HepG2 (cell line): ENCODE measurements around the gene ASB16. TPM values are rescaled to one million over a fixed set of nuclear protein-coding genes. Genes with fewer than 3 reads are reported as not detected.

ENCODE experiments used
- ARNT2 ChIP-seq: sonication (generic); formaldehyde crosslinking; IDR thresholded peaks from 2 replicates; pipeline ENCODE4 v1.8.0; 2022; ENCODE audit warnings: mild to moderate bottlenecking, low read depth, missing genetic modification reagents, moderate library complexity
- CEBPG ChIP-seq: IDR thresholded peaks from 2 replicates; pipeline ENCODE4 v1.6.1; 2016
- FOXJ3 ChIP-seq: sonication (generic); formaldehyde crosslinking; IDR thresholded peaks from 2 replicates; pipeline ENCODE4 v1.4.0; 2020; ENCODE audit warnings: missing genetic modification reagents, mild to moderate bottlenecking, borderline replicate concordance
- FOXK2 ChIP-seq: fragments of 450-650 bp; IDR thresholded peaks from 2 replicates; pipeline ENCODE4 v1.6.1; 2016
- GTF3A ChIP-seq: sonication (generic); formaldehyde crosslinking; conservative IDR thresholded peaks from 2 replicates; pipeline ENCODE4 v1.4.0; 2020; ENCODE audit warnings: mild to moderate bottlenecking, missing genetic modification reagents
- JDP2 ChIP-seq: sonication (generic); formaldehyde crosslinking; IDR thresholded peaks from 2 replicates; pipeline ENCODE4 v1.8.1; 2022; ENCODE audit warnings: missing genetic modification reagents, borderline replicate concordance
- KDM1A ChIP-seq: IDR thresholded peaks from 2 replicates; pipeline ENCODE4 v1.6.1; 2016; ENCODE audit warnings: missing compliant biosample characterization
- KLF12 ChIP-seq: sonication (generic); formaldehyde crosslinking; IDR thresholded peaks from 2 replicates; pipeline ENCODE4 v1.4.0; 2020; ENCODE audit warnings: missing genetic modification reagents, borderline replicate concordance
- NCOA5 ChIP-seq: sonication (generic); formaldehyde crosslinking; IDR thresholded peaks from 2 replicates; pipeline ENCODE4 v1.4.0; 2020; ENCODE audit warnings: missing genetic modification reagents
- PLRG1 ChIP-seq: fragments of 450-650 bp; conservative IDR thresholded peaks from 2 replicates; pipeline ENCODE4 v1.6.1; 2016
- SIN3B ChIP-seq: fragments of 150-350 bp; IDR thresholded peaks from 2 replicates; pipeline ENCODE4 v1.6.1; 2014; ENCODE audit warnings: low read length
- SKI ChIP-seq: fragments of 450-650 bp; IDR thresholded peaks from one replicate; pipeline ENCODE4 v1.6.1; 2018; ENCODE audit warnings: mild to moderate bottlenecking; ENCODE audit not compliant: partially characterized antibody
- STAT5B ChIP-seq: sonication (generic); formaldehyde crosslinking; IDR thresholded peaks from 2 replicates; pipeline ENCODE4 v1.4.0; 2020; ENCODE audit warnings: missing genetic modification reagents
- TEAD3 ChIP-seq: optimal IDR thresholded peaks from 2 replicates; pipeline ENCODE3; 2016; ENCODE audit warnings: borderline replicate concordance
- ZBTB7B ChIP-seq: sonication (generic); formaldehyde crosslinking; IDR thresholded peaks from 2 replicates; pipeline ENCODE4 v1.4.0; 2020; ENCODE audit warnings: missing genetic modification reagents
- ZNF138 ChIP-seq: sonication (generic); formaldehyde crosslinking; IDR thresholded peaks from 2 replicates; pipeline ENCODE4 v1.5.0; 2020; ENCODE audit warnings: mild to moderate bottlenecking, low read depth, missing genetic modification reagents
- ZNF205 ChIP-seq: IDR thresholded peaks from 2 replicates; pipeline ENCODE4 v1.6.1; 2018; ENCODE audit warnings: missing biosample characterization, missing genetic modification reagents
- ZNF530 ChIP-seq: sonication (generic); formaldehyde crosslinking; IDR thresholded peaks from 2 replicates; pipeline ENCODE4 v1.5.0; 2020; ENCODE audit warnings: low read depth, mild to moderate bottlenecking, missing genetic modification reagents
- ZNF629 ChIP-seq: sonication (generic); formaldehyde crosslinking; conservative IDR thresholded peaks from 2 replicates; pipeline ENCODE4 v1.5.0; 2020; ENCODE audit warnings: missing genetic modification reagents
- ZNF792 ChIP-seq: IDR thresholded peaks from 2 replicates; pipeline ENCODE4 v1.6.1; 2016
- ZNF83 ChIP-seq: sonication (generic); formaldehyde crosslinking; IDR thresholded peaks from 2 replicates; pipeline ENCODE4 v1.4.0; 2020; ENCODE audit warnings: missing genetic modification reagents, mild to moderate bottlenecking, borderline replicate concordance
- polyA plus RNA-seq, 8 experiments: library from polyadenylated mRNA; depleted of rRNA in 3 of 8; stranded (reverse) in 7 of 8; unstranded in 1 of 8; fragments of >200 nt; fragmentation: Illumina TruSeq in 4 of 8; extraction: Trizol in 4 of 8; gene quantifications; 2 replicates each; pipeline versions ENCODE4 v1.2.1 to v1.2.3, GENCODE V29; 2011 to 2016; ENCODE audit warnings: low read depth in 4 of 8, missing spikeins in 1 of 8, mixed read lengths in 1 of 8; ENCODE audit not compliant: insufficient read depth in 1 of 8
- total RNA-seq, 5 experiments: library from RNA; depleted of rRNA; stranded (reverse); fragments of >200 nt; fragmentation: Illumina TruSeq; extraction: Trizol; gene quantifications; 2 replicates each; pipeline ENCODE4 v1.2.3, GENCODE V29; 2016; ENCODE audit warnings: low read depth in 1 of 5
- TF ChIP-seq, protein P1 (sequence below): sonication (generic); formaldehyde crosslinking; IDR thresholded peaks from 2 replicates; pipeline ENCODE4 v1.4.0; 2020; ENCODE audit warnings: mild to moderate bottlenecking, missing genetic modification reagents, borderline replicate concordance
- TF ChIP-seq, protein P2 (sequence below): sonication (generic); formaldehyde crosslinking; IDR thresholded peaks from 2 replicates; pipeline ENCODE4 v1.4.0; 2020; ENCODE audit warnings: missing genetic modification reagents; ENCODE audit errors: not compliant biosample characterization
- TF ChIP-seq, protein P3 (sequence below), 2 experiments: sonication (generic) in 1 of 2; formaldehyde crosslinking in 1 of 2; IDR thresholded peaks; 2 replicates each; pipeline versions ENCODE4 v1.4.0 to v1.6.1; 2018 to 2020; ENCODE audit warnings: missing genetic modification reagents in 2 of 2, borderline replicate concordance in 1 of 2, low read depth in 1 of 2, mild to moderate bottlenecking in 1 of 2, missing biosample characterization in 1 of 2
- TF ChIP-seq, protein P4 (sequence below): sonication (generic); formaldehyde crosslinking; IDR thresholded peaks from 2 replicates; pipeline ENCODE4 v1.4.0; 2020; ENCODE audit warnings: missing genetic modification reagents
- TF ChIP-seq, protein P5 (sequence below): sonication (generic); IDR thresholded peaks from 2 replicates; pipeline ENCODE4 v1.6.1; 2016; ENCODE audit warnings: low read depth, borderline replicate concordance

The ASB16 gene
- total and polyA plus RNA-seq, 2 of the 13 experiments (the other 11 are each of a cell fraction or from before 2014, with no cell fraction given) = 0.07 TPM; not detected in 1

DNA sequence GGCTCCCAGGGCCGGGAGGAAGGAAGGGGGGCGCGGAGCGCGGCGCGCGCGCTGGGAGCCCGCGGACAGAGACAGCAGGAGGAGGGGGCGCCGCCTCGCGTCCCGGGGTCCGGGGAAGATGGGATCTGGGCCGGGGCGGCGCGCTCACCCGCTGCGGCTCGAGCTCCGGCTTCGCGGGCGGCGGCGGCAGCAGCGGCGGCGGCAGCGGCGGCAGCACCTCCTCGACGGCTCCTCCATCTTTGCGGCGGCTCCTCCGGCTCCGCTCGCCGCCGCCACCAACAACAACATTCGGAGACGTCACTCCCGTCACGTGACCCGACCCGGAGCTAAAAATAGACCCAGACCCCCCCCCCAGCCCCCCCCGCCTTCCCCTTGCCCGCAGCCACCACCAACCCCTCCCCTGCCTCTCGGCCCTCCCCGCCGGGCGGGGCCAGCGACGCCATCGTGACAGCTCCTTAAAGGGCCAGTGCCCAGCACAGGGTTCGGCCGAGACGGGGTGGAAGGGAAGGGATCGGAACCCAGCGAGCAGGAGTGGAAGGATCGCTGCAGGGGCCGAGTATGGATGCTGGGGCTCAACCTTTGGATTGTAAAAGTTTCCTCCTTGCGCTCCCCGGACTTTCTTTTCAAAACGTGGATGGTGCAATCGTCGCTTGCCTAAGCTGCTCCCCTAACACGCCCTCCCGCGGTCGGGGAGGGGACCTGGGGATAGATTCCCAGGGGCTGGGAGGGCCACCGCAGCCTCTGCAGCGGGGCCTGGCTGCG, 47.0 kb upstream of the ASB16 start, which contains the start of gene HDAC5 (continued):
- TF ChIP-seq, protein P1, sequence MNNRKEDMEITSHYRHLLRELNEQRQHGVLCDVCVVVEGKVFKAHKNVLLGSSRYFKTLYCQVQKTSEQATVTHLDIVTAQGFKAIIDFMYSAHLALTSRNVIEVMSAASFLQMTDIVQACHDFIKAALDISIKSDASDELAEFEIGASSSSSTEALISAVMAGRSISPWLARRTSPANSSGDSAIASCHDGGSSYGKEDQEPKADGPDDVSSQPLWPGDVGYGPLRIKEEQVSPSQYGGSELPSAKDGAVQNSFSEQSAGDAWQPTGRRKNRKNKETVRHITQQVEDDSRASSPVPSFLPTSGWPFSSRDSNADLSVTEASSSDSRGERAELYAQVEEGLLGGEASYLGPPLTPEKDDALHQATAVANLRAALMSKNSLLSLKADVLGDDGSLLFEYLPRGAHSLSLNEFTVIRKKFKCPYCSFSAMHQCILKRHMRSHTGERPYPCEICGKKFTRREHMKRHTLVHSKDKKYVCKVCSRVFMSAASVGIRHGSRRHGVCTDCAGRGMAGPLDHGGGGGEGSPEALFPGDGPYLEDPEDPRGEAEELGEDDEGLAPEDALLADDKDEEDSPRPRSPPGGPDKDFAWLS (CRISPR knock-in tag) = no peak
- TF ChIP-seq NCOA5 (CRISPR knock-in tag) (no peak), TEAD3 (CRISPR knock-in tag) (peak; percentile 64), ZNF205 (CRISPR knock-in tag) (no peak), KDM1A (CRISPR knock-in tag) (peak; percentile 74), SKI (peak; percentile 64), ZNF629 (no peak; the same call in 1 of the 2 replicates), KLF12 (CRISPR knock-in tag) (no peak; the same call in 1 of the 2 replicates), ZNF83 (CRISPR knock-in tag) (no peak), JDP2 (no peak), GTF3A (CRISPR knock-in tag) (peak; percentile 73; the same call in 1 of the 2 replicates), ZNF530 (CRISPR knock-in tag) (no peak), ARNT2 (CRISPR knock-in tag) (no peak), ZBTB7B (CRISPR knock-in tag) (peak; percentile 69; the same call in 1 of the 2 replicates), CEBPG (CRISPR knock-in tag) (peak; percentile 96), ZNF792 (CRISPR knock-in tag) (peak; percentile 49; the same call in 1 of the 2 replicates), SIN3B (0 out of 2 replicates have a peak, but pooled peaks have one; percentile 15), FOXK2 (no peak), PLRG1 (no peak), FOXJ3 (CRISPR knock-in tag) (peak; percentile 46), ZNF138 (CRISPR knock-in tag) (0 out of 2 replicates have a peak, but pooled peaks have one; percentile 59), STAT5B (CRISPR knock-in tag) (no peak)
- TF ChIP-seq, protein P2, sequence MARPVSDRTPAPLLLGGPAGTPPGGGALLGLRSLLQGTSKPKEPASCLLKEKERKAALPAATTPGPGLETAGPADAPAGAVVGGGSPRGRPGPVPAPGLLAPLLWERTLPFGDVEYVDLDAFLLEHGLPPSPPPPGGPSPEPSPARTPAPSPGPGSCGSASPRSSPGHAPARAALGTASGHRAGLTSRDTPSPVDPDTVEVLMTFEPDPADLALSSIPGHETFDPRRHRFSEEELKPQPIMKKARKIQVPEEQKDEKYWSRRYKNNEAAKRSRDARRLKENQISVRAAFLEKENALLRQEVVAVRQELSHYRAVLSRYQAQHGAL (CRISPR knock-in tag) = no peak
- TF ChIP-seq, protein P3, sequence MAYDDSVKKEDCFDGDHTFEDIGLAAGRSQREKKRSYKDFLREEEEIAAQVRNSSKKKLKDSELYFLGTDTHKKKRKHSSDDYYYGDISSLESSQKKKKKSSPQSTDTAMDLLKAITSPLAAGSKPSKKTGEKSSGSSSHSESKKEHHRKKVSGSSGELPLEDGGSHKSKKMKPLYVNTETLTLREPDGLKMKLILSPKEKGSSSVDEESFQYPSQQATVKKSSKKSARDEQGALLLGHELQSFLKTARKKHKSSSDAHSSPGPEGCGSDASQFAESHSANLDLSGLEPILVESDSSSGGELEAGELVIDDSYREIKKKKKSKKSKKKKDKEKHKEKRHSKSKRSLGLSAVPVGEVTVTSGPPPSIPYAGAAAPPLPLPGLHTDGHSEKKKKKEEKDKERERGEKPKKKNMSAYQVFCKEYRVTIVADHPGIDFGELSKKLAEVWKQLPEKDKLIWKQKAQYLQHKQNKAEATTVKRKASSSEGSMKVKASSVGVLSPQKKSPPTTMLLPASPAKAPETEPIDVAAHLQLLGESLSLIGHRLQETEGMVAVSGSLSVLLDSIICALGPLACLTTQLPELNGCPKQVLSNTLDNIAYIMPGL (CRISPR knock-in tag; IDR thresholded peaks at IDR 0.05; ENCODE audit: borderline replicate concordance in 1 of 2, low read depth in 1 of 2) = peak; percentile 95 to 98
- TF ChIP-seq, protein P4, sequence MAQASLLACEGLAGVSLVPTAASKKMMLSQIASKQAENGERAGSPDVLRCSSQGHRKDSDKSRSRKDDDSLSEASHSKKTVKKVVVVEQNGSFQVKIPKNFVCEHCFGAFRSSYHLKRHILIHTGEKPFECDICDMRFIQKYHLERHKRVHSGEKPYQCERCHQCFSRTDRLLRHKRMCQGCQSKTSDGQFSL (CRISPR knock-in tag) = peak; percentile 43; the same call in 1 of the 2 replicates
- TF ChIP-seq, protein P5, sequence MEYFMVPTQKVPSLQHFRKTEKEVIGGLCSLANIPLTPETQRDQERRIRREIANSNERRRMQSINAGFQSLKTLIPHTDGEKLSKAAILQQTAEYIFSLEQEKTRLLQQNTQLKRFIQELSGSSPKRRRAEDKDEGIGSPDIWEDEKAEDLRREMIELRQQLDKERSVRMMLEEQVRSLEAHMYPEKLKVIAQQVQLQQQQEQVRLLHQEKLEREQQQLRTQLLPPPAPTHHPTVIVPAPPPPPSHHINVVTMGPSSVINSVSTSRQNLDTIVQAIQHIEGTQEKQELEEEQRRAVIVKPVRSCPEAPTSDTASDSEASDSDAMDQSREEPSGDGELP = no peak
